H1 (cell line): ENCODE data around the gene AP2B1.

Experiments
- CTCF ChIP-seq, 3 experiments: IDR thresholded peaks; 1 replicate in 2 of 3; 2 replicates in 1 of 3; pipeline versions ENCODE4 v1.5.1 to v1.6.1; 2011; ENCODE audit warnings: low read length in 3 of 3, mild to moderate bottlenecking in 3 of 3, inconsistent platforms in 2 of 3, low read depth in 1 of 3, moderate library complexity in 1 of 3; ENCODE audit not compliant: insufficient read depth in 1 of 3; ENCODE audit errors: control extremely low read depth in 1 of 3
- EGR1 ChIP-seq: IDR thresholded peaks from 2 replicates; pipeline ENCODE4 v1.6.1; 2011; ENCODE audit warnings: low read depth, low read length, borderline replicate concordance
- GABPA ChIP-seq: IDR thresholded peaks from 2 replicates; pipeline ENCODE4 v1.6.1; 2011; ENCODE audit warnings: mild to moderate bottlenecking, low read length, moderate library complexity, borderline replicate concordance; ENCODE audit not compliant: insufficient read depth
- JUND ChIP-seq: IDR thresholded peaks from 2 replicates; pipeline ENCODE4 v1.6.1; 2011; ENCODE audit warnings: mild to moderate bottlenecking, improper control_type of control experiment, low read length
- POLR2A ChIP-seq, 2 experiments: IDR thresholded peaks; 1 replicate in 1 of 2; 2 replicates in 1 of 2; pipeline ENCODE4 v1.6.1; 2011; ENCODE audit warnings: low read depth in 2 of 2, low read length in 2 of 2, mild to moderate bottlenecking in 2 of 2; ENCODE audit errors: control extremely low read depth in 1 of 2
- RFX5 ChIP-seq: IDR thresholded peaks from 2 replicates; pipeline ENCODE4 v1.6.1; 2011; ENCODE audit warnings: low read depth, low read length, improper control_type of control experiment, borderline replicate concordance
- SAP30 ChIP-seq: fragments of 300-600 bp; sonication (generic); IDR thresholded peaks from 2 replicates; pipeline ENCODE4 v1.7.1; 2012; ENCODE audit warnings: low read length, moderate library complexity, mild to moderate bottlenecking, inconsistent platforms; ENCODE audit not compliant: insufficient read depth, insufficient replicate concordance
- SP1 ChIP-seq: IDR thresholded peaks from 2 replicates; pipeline ENCODE4 v1.6.1; 2011; ENCODE audit warnings: low read depth, low read length
- TAF1 ChIP-seq: IDR thresholded peaks from 2 replicates; pipeline ENCODE4 v1.6.1; 2011; ENCODE audit warnings: mild to moderate bottlenecking, low read depth, low read length
- USF2 ChIP-seq: IDR thresholded peaks from 2 replicates; pipeline ENCODE4 v1.6.1; 2011; ENCODE audit warnings: low read length, improper control_type of control experiment
- ZNF274 ChIP-seq: IDR thresholded peaks from 2 replicates; pipeline ENCODE4 v1.7.0; 2012; ENCODE audit warnings: low read length, borderline replicate concordance; ENCODE audit errors: extremely low read depth

- no peak for TF ChIP-seq POLR2A (IDR thresholded peaks at IDR 0.05; ENCODE audit: control extremely low read depth in 1 of 2, low read depth in 2 of 2, low read length in 2 of 2)
- TF ChIP-seq EGR1 = no peak
- TF ChIP-seq GABPA = no peak
- TF ChIP-seq JUND = no peak
- TF ChIP-seq SP1 = no peak
- no peak for TF ChIP-seq CTCF (IDR thresholded peaks at IDR 0.05; ENCODE audit: control extremely low read depth in 1 of 3, insufficient read depth in 1 of 3, low read depth in 1 of 3, low read length in 3 of 3)
- TF ChIP-seq USF2 = no peak
- TF ChIP-seq ZNF274 = no peak
- no peak for TF ChIP-seq TAF1
- no peak for TF ChIP-seq SAP30
- no peak for TF ChIP-seq RFX5
These were observed 128.3 kb downstream of the AP2B1 start for GRCh38 chr17:35715416-35715815.
